GM12878 (cell line): ENCODE data around the gene HBA1. TPM values are rescaled to one million over a fixed set of nuclear protein-coding genes. Genes with fewer than 3 reads are reported as not detected.

Experiments
- ATAC-seq: fragments of 200-7000 bp; cut with Tn5 transposase; 3 replicates; pipeline ENCODE4 v1.9.1; 2020; ENCODE audit warnings: mild to moderate bottlenecking, moderate library complexity
- BruUV-seq: library from RNA; stranded (reverse); fragments of 400-500 nt; replicated peaks from 2 replicates; lab custom pipeline; 2021; lab: Mats Ljungman, UMichigan
- CTCF ChIA-PET: fragments of 300-600 bp; sonication (Branson Sonifier 250); formaldehyde crosslinking; extraction: SDS; loops from one replicate; lab custom pipeline; 2021; ENCODE audit warnings: inconsistent platforms; lab: Yijun Ruan, JAX
- POLR2A ChIA-PET: fragments of 350-600 bp; formaldehyde crosslinking; extraction: SDS; loops from one replicate; lab custom pipeline; 2021; ENCODE audit warnings: inconsistent platforms; lab: Charles Lee
- RAD21 ChIA-PET: fragments of 300-600 bp; sonication (Branson Sonifier 250); formaldehyde crosslinking; loops from one replicate; lab custom pipeline; 2023; ENCODE audit warnings: antibody characterized with exemption; ENCODE audit not compliant: unreplicated experiment; lab: Charles Lee
- SMC1A ChIA-PET: fragments of 300-600 bp; sonication (Branson Sonifier 250); formaldehyde crosslinking; loops from one replicate; lab custom pipeline; 2023; ENCODE audit not compliant: unreplicated experiment, uncharacterized antibody; lab: Charles Lee
- DNase-seq: peaks from one replicate; pipeline ENCODE4 v3.0.0-alpha.2; 2011; ENCODE audit warnings: low read depth, low spot score
- FAIRE-seq: peaks from 3 replicates; lab custom pipeline; 2011; peaks lifted over from hg19 to GRCh38; lab: Jason Lieb, UNC
- H2AFZ ChIP-seq: 2 replicates; pipeline ENCODE4 v1.6.0; 2011; ENCODE audit warnings: low read depth, low read length, control low read depth; ENCODE audit not compliant: control insufficient read depth
- H3K27ac ChIP-seq: 2 replicates; pipeline ENCODE4 v1.5.1; 2011; ENCODE audit warnings: control low read depth; ENCODE audit not compliant: control insufficient read depth, insufficient read depth
- H3K27me3 ChIP-seq, 2 experiments: replicated peaks in 1 of 2; 2 replicates each; pipeline versions ENCODE4 v1.6.0 to v1.6.1; 2011; ENCODE audit warnings: low read length in 1 of 2; ENCODE audit not compliant: control insufficient read depth in 2 of 2, insufficient read depth in 2 of 2
- H3K36me3 ChIP-seq, 2 experiments: 2 replicates each; pipeline ENCODE4 v1.5.1; 2011; ENCODE audit warnings: low read length in 1 of 2; ENCODE audit not compliant: control insufficient read depth in 2 of 2, insufficient read depth in 2 of 2
- H3K4me1 ChIP-seq: 2 replicates; pipeline ENCODE4 v1.6.1; 2011; ENCODE audit warnings: mild to moderate bottlenecking, low read length, moderate library complexity, mixed read lengths; ENCODE audit not compliant: control insufficient read depth, insufficient read depth
- H3K4me2 ChIP-seq: 2 replicates; pipeline ENCODE4 v1.6.0; 2011; ENCODE audit warnings: control low read depth; ENCODE audit not compliant: control insufficient read depth, insufficient read depth
- H3K4me3 ChIP-seq: fragments of 200-600 bp; sonication (generic); 2 replicates; pipeline ENCODE4 v1.5.1; 2016
- H3K79me2 ChIP-seq: 2 replicates; pipeline ENCODE4 v1.6.0; 2011; ENCODE audit warnings: low read length; ENCODE audit not compliant: control insufficient read depth, insufficient read depth
- H3K9ac ChIP-seq: 2 replicates; pipeline ENCODE4 v1.8.0; 2011; ENCODE audit warnings: low read length, control low read depth, mixed read lengths; ENCODE audit not compliant: control insufficient read depth, insufficient read depth
- H3K9me3 ChIP-seq: replicated peaks from 3 replicates; pipeline ENCODE4 v1.5.1; 2011; ENCODE audit warnings: mild to moderate bottlenecking, low read length; ENCODE audit not compliant: control insufficient read depth, insufficient read depth
- H4K20me1 ChIP-seq: 2 replicates; pipeline ENCODE4 v1.6.0; 2011; ENCODE audit not compliant: control insufficient read depth, insufficient read depth
- CEBPB ChIP-seq, 2 experiments: fragments of 150-350 bp in 1 of 2; IDR thresholded peaks; 2 replicates each; pipeline ENCODE4 v1.6.1; 2012 to 2014; ENCODE audit warnings: low read depth in 2 of 2, low read length in 2 of 2, borderline replicate concordance in 1 of 2, inconsistent platforms in 1 of 2
- FOXM1 ChIP-seq: IDR thresholded peaks from 2 replicates; pipeline ENCODE4 v1.6.1; 2012; ENCODE audit warnings: low read depth, mild to moderate bottlenecking, inconsistent platforms, low read length, moderate library complexity
- HDAC2 ChIP-seq: fragments of 200-600 bp; sonication (generic); IDR thresholded peaks from 2 replicates; pipeline ENCODE4 v1.6.1; 2017
- MTA3 ChIP-seq: IDR thresholded peaks from 2 replicates; pipeline ENCODE4 v1.6.1; 2012; ENCODE audit warnings: low read length, inconsistent platforms, borderline replicate concordance
- NFYB ChIP-seq: IDR thresholded peaks from 2 replicates; pipeline ENCODE4 v1.6.1; 2011; ENCODE audit warnings: low read depth, mild to moderate bottlenecking, low read length, improper control_type of control experiment, moderate library complexity; ENCODE audit not compliant: insufficient read depth
- NR2F1 ChIP-seq: fragments of 450-650 bp; conservative IDR thresholded peaks from 2 replicates; pipeline ENCODE4 v1.6.1; 2017; ENCODE audit warnings: mild to moderate bottlenecking
- PML ChIP-seq: IDR thresholded peaks from 2 replicates; pipeline ENCODE4 v1.6.1; 2012; ENCODE audit warnings: low read length, inconsistent platforms
- POLR2A ChIP-seq: IDR thresholded peaks from 2 replicates; pipeline ENCODE4 v1.6.1; 2011; ENCODE audit warnings: low read depth, mild to moderate bottlenecking, low read length
- POLR2AphosphoS2 ChIP-seq: IDR thresholded peaks from 2 replicates; pipeline ENCODE4 v1.6.1; 2011; ENCODE audit warnings: low read depth, mild to moderate bottlenecking, low read length, improper control_type of control experiment, moderate library complexity
- POLR2AphosphoS5 ChIP-seq: IDR thresholded peaks from 2 replicates; pipeline ENCODE4 v1.6.1; 2011; ENCODE audit warnings: mild to moderate bottlenecking, low read length, inconsistent platforms
- RUNX3 ChIP-seq: IDR thresholded peaks from 2 replicates; pipeline ENCODE4 v1.6.1; 2012; ENCODE audit warnings: low read length, inconsistent platforms
- SUZ12 ChIP-seq: fragments of 200-600 bp; sonication (generic); IDR thresholded peaks from one replicate; pipeline ENCODE4 v1.6.1; 2018; ENCODE audit warnings: antibody characterized with exemption, mild to moderate bottlenecking; ENCODE audit not compliant: unreplicated experiment
- TBL1XR1 ChIP-seq: IDR thresholded peaks from 2 replicates; pipeline ENCODE4 v1.6.1; 2012; ENCODE audit warnings: low read depth, low read length, improper control_type of control experiment
- WRNIP1 ChIP-seq: IDR thresholded peaks from 2 replicates; pipeline ENCODE4 v1.6.1; 2011; ENCODE audit warnings: low read depth, low read length, improper control_type of control experiment, borderline replicate concordance
- ZNF384 ChIP-seq: IDR thresholded peaks from 2 replicates; pipeline ENCODE4 v1.6.1; 2012; ENCODE audit warnings: low read depth, mild to moderate bottlenecking, low read length, improper control_type of control experiment, borderline replicate concordance
- ZNF622 ChIP-seq: fragments of 450-650 bp; IDR thresholded peaks from 2 replicates; pipeline ENCODE4 v1.6.1; 2017; ENCODE audit warnings: mild to moderate bottlenecking, inconsistent platforms
- WGBS: methylation state at CpG from one replicate; pipeline ENCODE4 v1.1.6; 2016; ENCODE audit warnings: low lambda C conversion rate; ENCODE audit not compliant: insufficient replicate concordance, insufficient coverage; ENCODE audit errors: missing lambda C conversion rate; 5-methylcytosine and 5-hydroxymethylcytosine counted together
- in situ Hi-C: fragments of 300-500 bp; cut with MboI; formaldehyde crosslinking; loops from 9 replicates; pipeline ENCODE4 v1.14.3; 2018; ENCODE audit warnings: mixed read lengths
- intact Hi-C: fragments of 100-400 bp; cut with micrococcal nuclease; formaldehyde crosslinking; loops from one replicate; pipeline ENCODE4 v1.14.2; 2022; ENCODE audit not compliant: unreplicated experiment
- polyA plus RNA-seq, 11 experiments: library from polyadenylated mRNA; depleted of rRNA in 4 of 11; unstranded in 6 of 11; stranded (reverse) in 5 of 11; fragments of >200 nt; fragmentation: Nextera tagmentation in 4 of 11; fragmentation: Illumina TruSeq in 1 of 11; extraction: Ambion mirVana in 4 of 11; extraction: Trizol in 1 of 11; gene quantifications; 1 replicate in 1 of 11; 2 replicates in 10 of 11; pipeline versions ENCODE4 v1.2.1 to v1.2.3, GENCODE V29; 2011 to 2016; ENCODE audit warnings: inconsistent platforms in 2 of 11, missing spikeins in 2 of 11, low read depth in 1 of 11
- total RNA-seq, 4 experiments: library from RNA; depleted of rRNA in 3 of 4; stranded (reverse); fragments of >200 nt in 3 of 4; fragmentation: Illumina TruSeq in 1 of 4; extraction: Trizol in 1 of 4; gene quantifications; 2 replicates each; pipeline versions ENCODE4 v1.2.1 to v1.2.3, GENCODE V29; 2013 to 2021
- TF ChIP-seq, protein P1 (sequence below): fragments of 450-650 bp; formaldehyde crosslinking; IDR thresholded peaks from 2 replicates; pipeline ENCODE4 v1.5.0; 2022; ENCODE audit warnings: mild to moderate bottlenecking, missing genetic modification characterization
- TF ChIP-seq, protein P2 (sequence below): fragments of 150-350 bp; IDR thresholded peaks from 2 replicates; pipeline ENCODE4 v1.6.1; 2014; ENCODE audit warnings: mild to moderate bottlenecking, low read depth, low read length
- TF ChIP-seq, protein P3 (sequence below): fragments of 450-650 bp; IDR thresholded peaks from 2 replicates; pipeline ENCODE4 v1.6.1; 2017; ENCODE audit warnings: borderline replicate concordance
- TF ChIP-seq, protein P4 (sequence below): IDR thresholded peaks from 2 replicates; pipeline ENCODE4 v1.6.1; 2012; ENCODE audit warnings: low read depth, low read length, improper control_type of control experiment

The HBA1 gene
- total and polyA plus RNA-seq, 10 of the 15 experiments (the other 5 are each of a cell fraction or from before 2014, with no cell fraction given): 0.28 to 3.5 (median 0.83) TPM; not detected in 5

DNA sequence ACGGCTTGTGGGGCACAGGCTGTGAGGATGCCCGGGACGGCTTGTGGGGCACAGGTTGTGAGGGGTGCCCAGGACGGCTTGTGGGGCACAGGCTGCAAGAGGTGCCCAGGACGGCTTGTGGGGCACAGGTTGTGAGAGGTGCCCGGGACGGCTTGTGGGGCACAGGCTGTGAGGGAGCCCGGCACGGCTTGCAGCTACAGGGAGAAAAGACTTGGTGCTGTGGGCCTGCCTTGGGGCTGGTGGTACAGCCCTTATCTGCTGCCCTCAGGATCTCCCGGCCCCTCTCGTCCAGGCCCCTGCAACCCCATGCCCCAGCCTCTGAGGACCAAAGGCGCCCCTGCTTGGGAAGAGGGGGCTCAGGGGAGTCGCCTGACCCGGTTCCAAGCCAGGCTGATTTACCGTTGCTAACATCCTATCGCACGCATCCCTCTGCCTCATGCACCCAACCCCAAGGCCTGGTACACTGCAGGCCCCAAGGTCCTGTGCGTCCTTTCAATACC lies 15.7 kb upstream of the HBA1 start:
- Histone ChIP-seq H4K20me1 (no peaks in the 10 kb centered on the region), H3K4me3 (no peak overlapping the region), H3K4me2 (no peak overlapping the region), H3K9me3 (no peaks in the 10 kb centered on the region), H3K9ac (no peak overlapping the region), H2AFZ (no peak overlapping the region), H3K27me3 (peaks cover 2 to 6% of the 10 kb centered on the region in 2 experiments; a peak in 3 of 4 replicates), H3K79me2 (no peaks in the 10 kb centered on the region), H3K27ac (no peak overlapping the region), H3K36me3 (no peaks in the 10 kb centered on the region), H3K4me1 (peaks cover 3% of the 10 kb centered on the region; the same call in 1 of the 2 replicates)
- POLR2A ChIA-PET: no interaction called here
- in situ Hi-C loops (no loop called here), intact Hi-C loops (no loop called here)
- TF ChIP-seq RUNX3 (no peak), CEBPB (IDR thresholded peaks at IDR 0.05; ENCODE audit: borderline replicate concordance in 1 of 2, low read depth in 2 of 2, low read length in 2 of 2) (no peak), PML (no peak), MTA3 (no peak), WRNIP1 (no peak), NR2F1 (no peak), ZNF384 (no peak), SUZ12 (no peak), POLR2A (no peak), POLR2AphosphoS2 (no peak), POLR2AphosphoS5 (no peak), TBL1XR1 (no peak), NFYB (no peak), HDAC2 (no peak), FOXM1 (no peak), ZNF622 (no peak)
- TF ChIP-seq, protein P1, sequence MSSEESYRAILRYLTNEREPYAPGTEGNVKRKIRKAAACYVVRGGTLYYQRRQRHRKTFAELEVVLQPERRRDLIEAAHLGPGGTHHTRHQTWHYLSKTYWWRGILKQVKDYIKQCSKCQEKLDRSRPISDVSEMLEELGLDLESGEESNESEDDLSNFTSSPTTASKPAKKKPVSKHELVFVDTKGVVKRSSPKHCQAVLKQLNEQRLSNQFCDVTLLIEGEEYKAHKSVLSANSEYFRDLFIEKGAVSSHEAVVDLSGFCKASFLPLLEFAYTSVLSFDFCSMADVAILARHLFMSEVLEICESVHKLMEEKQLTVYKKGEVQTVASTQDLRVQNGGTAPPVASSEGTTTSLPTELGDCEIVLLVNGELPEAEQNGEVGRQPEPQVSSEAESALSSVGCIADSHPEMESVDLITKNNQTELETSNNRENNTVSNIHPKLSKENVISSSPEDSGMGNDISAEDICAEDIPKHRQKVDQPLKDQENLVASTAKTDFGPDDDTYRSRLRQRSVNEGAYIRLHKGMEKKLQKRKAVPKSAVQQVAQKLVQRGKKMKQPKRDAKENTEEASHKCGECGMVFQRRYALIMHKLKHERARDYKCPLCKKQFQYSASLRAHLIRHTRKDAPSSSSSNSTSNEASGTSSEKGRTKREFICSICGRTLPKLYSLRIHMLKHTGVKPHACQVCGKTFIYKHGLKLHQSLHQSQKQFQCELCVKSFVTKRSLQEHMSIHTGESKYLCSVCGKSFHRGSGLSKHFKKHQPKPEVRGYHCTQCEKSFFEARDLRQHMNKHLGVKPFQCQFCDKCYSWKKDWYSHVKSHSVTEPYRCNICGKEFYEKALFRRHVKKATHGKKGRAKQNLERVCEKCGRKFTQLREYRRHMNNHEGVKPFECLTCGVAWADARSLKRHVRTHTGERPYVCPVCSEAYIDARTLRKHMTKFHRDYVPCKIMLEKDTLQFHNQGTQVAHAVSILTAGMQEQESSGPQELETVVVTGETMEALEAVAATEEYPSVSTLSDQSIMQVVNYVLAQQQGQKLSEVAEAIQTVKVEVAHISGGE (CRISPR knock-in tag): no peak
- TF ChIP-seq, protein P2, sequence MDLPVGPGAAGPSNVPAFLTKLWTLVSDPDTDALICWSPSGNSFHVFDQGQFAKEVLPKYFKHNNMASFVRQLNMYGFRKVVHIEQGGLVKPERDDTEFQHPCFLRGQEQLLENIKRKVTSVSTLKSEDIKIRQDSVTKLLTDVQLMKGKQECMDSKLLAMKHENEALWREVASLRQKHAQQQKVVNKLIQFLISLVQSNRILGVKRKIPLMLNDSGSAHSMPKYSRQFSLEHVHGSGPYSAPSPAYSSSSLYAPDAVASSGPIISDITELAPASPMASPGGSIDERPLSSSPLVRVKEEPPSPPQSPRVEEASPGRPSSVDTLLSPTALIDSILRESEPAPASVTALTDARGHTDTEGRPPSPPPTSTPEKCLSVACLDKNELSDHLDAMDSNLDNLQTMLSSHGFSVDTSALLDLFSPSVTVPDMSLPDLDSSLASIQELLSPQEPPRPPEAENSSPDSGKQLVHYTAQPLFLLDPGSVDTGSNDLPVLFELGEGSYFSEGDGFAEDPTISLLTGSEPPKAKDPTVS: no peak
- TF ChIP-seq, protein P3, sequence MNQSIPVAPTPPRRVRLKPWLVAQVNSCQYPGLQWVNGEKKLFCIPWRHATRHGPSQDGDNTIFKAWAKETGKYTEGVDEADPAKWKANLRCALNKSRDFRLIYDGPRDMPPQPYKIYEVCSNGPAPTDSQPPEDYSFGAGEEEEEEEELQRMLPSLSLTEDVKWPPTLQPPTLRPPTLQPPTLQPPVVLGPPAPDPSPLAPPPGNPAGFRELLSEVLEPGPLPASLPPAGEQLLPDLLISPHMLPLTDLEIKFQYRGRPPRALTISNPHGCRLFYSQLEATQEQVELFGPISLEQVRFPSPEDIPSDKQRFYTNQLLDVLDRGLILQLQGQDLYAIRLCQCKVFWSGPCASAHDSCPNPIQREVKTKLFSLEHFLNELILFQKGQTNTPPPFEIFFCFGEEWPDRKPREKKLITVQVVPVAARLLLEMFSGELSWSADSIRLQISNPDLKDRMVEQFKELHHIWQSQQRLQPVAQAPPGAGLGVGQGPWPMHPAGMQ: no peak
- TF ChIP-seq, protein P4, sequence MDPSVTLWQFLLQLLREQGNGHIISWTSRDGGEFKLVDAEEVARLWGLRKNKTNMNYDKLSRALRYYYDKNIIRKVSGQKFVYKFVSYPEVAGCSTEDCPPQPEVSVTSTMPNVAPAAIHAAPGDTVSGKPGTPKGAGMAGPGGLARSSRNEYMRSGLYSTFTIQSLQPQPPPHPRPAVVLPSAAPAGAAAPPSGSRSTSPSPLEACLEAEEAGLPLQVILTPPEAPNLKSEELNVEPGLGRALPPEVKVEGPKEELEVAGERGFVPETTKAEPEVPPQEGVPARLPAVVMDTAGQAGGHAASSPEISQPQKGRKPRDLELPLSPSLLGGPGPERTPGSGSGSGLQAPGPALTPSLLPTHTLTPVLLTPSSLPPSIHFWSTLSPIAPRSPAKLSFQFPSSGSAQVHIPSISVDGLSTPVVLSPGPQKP: no peak
- DNase-seq (no peak), ATAC-seq (no peak), FAIRE-seq (no peak)
- no TSS peak for BruUV-seq
- 41% methylated on average over 18 of the region's 18 CpGs for WGBS
- RAD21 ChIA-PET: no interaction called here
- SMC1A ChIA-PET: no interaction called here
- CTCF ChIA-PET: no interaction called here
